AG08396 (cell line): Measurements from ENCODE around the gene FLRT3.
A peak's percentile ranks its signal among the peaks of the same experiment; 100 is the strongest.

ENCODE experiments used
- DNase-seq: peaks from one replicate; pipeline ENCODE4 v3.0.0; 2012; ENCODE audit warnings: low spot score, mixed read lengths

FLRT3 gene

DNA sequence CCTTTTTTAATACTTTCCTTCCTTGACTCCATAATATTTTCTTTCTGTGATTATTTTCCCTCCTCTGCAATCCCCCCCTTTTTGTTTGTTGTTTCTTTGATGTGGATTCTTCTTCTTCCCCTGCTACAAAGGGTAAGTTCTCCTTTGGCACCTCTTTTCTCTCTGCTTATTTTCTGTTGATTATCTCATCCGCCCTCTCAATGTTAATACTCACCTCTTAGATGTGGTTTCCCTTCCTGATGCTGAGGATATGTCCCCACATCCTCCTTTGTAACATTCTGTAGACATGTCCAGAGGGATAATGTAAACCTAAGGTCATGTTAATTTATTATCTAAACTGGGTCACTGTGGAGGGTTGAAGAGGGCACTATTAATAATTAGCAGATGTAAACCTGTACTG lies 17.7 kb downstream of the FLRT3 start:
- DNase-seq, result no peak

DNA sequence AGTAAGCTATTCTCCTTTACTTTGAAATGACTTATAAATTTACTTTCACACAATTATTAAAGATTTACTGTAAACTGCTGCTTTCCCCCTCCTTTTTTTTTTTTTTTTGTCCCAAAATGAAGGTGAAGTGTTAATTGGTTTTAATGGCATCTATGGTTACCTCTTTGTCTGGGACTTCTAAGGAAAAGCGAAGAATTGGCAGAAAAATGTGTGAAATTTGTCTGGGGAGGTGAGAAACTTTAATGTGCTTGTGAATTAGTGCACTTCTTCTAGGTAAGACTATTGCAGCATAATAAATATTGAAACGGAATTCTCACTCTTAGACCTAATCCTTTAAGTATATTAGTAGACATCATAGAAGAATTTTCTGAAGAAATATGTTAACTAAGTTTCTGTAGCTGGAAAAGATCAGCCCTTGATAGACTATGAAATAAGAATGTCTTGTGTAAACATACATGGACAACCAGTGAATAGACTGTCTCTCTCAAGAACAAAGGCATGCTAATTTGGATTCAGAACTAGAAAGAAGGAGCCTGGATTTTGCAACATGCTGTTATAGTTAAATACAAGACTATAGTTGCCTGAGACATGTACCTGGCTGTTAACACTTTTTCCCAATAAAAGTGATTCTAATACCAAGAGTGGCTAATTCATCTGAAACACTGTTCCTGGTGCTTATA lies 23.9 kb downstream of the FLRT3 start:
- DNase-seq, result no peak

DNA sequence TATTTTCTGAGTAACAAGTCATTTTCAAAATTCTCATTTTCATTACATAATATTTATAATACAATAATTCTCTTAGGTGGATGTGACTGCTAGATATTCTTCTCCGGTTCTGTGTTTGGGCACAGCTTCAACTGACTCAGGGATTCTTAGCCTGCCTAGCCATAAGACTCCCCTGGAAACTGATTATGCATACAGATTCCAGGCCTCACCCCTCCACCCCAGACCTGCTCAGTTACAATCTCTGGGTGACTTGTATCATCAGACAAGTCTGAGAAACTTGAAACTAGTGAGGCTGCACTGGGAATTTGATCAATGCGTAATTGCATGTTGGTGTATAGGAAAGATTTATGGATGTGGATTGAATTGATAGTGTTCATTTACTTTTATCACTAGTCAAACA lies 25.4 kb downstream of the FLRT3 start:
- no peak for DNase-seq

DNA sequence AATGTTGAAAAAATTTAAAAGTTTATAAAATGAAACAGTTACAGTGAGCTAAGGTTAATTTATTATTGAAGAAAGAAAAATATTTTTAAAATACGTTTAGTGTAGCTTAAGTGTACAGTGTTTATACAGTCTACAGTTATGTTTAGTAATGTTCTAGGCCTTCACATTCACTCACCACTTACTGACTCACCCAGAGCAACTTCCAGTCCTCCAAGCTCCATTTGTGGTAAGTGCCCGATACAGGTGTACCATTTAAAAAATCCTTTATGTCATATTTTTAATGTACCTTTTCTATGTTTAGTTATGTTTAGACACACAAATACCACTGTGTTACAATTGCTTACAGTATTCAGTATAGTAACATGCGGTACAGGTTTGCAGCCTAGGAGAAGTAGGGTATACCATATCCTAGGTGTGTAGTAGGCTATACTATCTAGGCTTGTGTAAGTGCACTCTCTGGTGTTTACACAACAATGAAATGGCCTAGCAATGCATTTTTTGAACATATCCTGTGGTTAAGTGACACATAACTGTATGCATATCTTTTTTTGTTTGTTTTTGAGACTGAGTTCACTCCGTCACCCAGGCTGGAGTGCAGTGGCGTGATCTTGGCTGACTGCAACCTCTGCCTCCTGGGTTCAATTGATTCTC lies 26.3 kb downstream of the FLRT3 start:
- no peak for DNase-seq

DNA sequence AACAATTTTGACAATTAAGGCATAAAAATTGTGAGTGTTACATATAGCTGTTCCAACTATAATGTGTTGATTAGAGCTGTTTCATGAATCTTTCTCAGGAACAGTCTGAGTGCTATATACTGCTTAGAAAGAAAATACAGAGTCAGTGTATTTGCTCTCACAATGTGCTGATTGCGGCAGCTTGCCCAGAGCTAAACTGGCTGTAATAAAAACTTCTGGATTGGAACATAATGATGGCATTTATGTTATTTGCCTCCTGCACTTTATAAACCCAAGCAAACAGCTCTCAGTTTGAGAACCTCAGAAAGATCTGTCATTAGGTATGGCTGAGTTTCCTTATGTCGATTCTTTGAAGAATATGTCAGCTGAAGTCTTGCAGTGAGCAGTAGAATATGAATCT lies 29.5 kb downstream of the FLRT3 start:
- DNase-seq, result no peak

DNA sequence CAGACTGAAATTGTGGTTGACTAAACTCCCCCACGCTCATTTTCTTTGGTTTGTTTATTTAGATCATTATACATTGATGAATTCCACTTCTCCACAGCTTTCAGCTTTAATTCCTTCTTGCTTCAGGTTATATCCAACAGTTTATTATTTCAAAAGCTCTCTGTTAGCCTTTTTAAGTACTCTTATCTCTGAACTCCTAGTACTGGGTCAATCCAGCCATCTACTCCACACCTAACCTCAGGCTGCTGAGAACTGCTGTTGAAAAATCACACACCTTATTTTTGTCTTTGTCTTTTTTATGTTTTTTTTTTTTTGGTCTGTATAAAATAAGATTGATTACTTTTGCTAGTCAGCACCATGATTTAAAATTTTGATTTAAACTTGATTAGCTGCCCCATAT lies 32.9 kb downstream of the FLRT3 start:
- no peak for DNase-seq

DNA sequence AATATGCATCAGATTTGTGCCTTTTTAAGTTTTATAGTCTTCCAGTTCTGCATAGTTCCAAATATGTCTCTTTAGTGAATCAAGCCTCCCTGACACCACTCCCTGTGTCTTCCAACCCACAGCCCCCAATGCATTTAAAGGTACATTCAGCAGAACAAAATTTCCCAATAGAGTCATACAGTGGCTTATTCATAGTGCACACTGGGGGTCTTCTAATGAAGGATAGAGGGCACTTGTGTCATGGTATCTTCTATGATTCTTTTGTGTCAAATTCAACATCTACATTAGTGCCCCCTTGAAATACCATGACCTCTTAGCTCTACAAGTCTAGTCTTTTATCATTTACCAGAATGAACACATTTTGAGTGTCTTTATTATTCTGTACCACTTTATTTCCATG lies 33.8 kb downstream of the FLRT3 start:
- no peak for DNase-seq

DNA sequence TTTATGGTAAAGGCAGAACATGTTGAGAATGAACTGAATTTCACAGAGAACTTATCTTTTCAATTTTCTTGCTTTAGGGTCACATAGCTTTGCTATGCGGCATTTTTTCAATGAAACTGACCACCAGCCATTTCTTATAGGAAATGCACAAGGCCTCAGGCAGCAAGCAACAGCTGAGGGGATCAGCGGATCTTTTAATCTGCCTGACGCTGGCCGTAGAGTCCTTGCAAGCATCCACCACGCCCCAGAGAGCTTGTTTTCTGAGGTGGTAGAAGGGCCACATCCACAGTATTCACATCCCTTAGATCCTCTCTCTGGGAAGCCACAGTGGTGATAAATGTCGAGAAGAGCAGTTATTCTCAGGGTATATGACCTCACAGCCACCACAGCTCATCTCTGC lies 34.3 kb downstream of the FLRT3 start:
- no peak for DNase-seq

DNA sequence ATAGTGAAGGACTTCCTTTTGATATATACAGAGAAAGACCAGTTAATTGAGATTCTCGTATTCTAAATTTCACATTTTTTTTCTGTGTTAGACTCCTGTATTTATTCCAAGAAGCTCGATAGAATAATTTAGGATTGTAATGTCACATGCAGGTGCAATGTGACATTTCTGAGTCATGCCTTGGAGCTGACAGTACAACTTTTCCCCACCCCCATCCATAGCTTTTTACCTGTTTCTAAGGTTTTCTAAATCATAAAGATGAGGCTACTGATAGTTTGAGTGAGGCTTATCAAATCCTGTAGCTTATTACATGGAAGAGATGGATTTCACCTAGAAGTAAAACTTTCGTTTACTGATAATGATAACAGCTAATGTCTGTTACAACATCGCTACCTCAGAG lies 37.6 kb downstream of the FLRT3 start:
- DNase-seq, result no peak

DNA sequence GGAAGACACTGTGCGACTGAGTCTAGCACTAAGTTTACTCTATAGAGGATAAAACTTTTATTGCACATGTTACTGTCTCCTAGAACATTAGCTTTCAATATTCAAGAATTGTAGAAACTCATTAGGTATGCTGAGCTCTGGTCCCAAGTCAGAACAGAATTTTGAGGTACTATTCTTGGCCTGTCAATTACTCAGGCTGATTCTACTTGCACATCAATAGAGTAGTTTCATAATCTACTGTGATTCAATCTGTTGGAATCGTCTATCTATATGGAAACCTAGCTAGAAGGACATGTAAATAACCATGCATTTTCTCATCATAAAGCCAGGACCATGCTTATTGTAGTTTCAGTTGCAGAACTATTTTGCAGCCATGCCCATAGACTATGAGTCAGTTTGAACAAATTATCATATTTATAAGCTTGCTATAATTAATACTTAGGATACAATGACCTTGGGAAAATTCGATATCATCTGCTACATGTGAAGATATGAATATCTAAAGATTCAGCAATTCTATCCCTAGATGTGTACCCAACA lies 41.6 kb downstream of the FLRT3 start:
- no peak for DNase-seq

DNA sequence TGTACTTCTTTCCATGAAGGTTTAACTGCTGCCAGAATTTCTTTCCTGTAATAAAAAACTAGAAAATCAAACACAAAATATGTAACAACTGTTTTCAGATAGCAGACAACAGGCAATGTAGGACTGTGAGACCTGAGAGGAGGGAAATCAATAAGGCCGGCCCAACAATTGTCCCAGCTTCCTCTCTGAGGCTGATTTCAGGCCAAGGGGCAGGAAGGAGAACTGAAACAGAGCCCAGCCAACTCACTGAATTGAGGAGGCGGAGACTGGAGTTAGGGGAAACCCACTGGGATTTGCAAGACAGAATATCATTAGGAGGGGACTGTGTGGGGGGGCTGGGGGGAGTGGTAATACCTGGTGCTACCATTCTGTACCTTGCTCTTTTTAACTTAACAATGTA lies 42.2 kb downstream of the FLRT3 start:
- no peak for DNase-seq

DNA sequence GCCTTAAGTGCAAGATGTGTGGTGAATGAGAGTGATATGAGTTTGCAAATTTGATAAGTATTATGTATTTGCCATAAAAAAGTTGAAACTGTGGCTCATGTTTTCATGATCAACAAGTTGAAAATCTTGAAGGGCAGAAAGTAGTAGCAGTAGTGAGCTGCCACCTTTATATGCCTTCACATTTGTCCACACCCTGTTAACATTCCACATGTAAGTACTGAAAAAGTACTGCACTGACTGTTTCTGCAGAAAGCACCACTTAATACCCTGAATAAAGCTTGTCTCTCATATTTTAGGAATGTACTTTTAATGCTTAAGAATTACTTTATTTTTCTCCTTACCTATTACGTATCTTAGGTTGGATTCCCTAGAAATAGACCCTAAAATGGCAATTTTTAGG lies 45.9 kb downstream of the FLRT3 start:
- no peak for DNase-seq

DNA sequence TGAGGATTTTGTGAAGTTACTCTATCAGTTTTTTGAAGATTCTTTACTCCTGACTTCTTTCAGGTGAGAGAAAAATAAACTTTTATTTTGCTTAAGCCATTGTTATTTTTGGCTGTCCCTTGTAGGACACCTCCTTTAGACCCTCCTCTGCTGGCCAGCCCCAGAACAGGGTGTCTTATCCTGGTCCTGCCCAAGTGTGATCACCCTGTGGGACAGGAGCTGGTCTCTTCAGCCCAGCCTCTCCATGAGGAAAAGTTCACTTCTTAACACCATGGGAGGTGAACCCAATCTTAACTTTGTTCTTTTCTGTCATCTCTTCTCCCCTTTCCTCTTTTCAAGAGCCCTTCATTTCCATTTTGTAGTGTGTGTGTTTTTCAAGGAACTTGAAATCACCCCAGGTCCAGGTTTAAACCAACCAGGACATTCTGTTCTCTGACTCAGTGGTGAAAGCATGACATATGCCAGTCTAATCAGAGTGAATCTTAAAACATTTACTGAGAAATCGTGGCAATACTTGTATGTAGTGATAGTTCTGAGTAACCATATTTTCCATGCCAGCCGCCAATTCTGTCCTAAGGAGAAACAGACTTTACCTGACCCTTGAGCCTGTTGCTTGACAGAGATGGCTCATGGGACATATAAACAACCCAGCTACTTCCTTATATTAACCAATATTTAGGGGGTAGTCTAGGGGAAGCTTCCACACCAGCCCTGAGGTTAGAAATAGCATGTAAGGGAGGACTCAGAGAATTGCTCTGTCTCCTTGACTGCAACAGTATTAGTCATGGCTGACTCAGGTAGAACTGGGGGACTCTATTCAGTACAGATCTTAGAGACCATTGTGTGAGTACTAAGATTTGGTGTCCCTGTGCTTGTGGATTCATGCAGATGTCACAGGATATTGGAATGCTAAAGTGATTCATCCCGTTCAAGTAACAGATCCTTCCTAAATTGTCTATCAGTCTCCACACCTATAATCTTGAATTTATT lies 48.8 kb downstream of the FLRT3 start:
- peak; percentile 29 for DNase-seq

DNA sequence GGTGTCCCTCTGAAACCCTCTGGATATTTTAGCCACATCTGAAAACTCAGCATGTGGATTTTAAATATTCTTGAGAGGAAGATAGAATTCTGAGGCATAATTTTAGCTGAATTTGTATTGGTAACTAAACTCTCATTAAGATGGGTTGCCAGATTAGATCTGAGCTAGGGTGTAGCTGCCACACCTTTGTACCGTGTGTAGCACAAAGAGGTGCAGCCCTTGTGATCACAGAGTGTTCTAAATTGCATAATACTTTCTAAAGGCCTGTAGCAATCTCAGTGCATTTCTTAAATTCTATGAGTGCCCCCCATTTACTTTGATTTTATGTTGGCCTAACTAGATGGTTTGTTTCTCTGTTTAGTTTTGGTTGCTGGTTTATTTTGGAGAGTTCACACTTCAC lies 53.0 kb downstream of the FLRT3 start:
- no peak for DNase-seq

DNA sequence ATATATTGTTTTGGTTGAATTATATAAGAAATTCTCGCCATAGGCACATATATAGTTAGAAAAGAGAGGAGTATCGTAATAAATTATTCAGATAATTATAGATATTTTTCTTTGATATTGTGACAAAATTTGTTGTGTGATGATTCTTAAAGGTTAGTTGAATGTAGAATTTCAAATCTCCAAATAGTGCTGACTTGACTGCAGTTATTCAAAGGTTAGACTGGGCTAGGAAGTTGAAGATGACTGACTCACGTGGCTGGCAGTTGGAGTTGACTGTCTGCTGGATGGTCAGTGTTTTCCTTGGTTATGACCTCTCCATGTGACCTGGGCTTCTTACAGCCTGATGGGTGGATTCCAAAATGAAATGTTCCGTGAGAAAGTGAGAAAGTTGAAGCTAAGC lies 55.3 kb downstream of the FLRT3 start:
- no peak for DNase-seq
